ENCODE measurements around the gene ZFAND2B.

ZFAND2B gene, protein sequence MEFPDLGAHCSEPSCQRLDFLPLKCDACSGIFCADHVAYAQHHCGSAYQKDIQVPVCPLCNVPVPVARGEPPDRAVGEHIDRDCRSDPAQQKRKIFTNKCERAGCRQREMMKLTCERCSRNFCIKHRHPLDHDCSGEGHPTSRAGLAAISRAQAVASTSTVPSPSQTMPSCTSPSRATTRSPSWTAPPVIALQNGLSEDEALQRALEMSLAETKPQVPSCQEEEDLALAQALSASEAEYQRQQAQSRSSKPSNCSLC

DNA sequence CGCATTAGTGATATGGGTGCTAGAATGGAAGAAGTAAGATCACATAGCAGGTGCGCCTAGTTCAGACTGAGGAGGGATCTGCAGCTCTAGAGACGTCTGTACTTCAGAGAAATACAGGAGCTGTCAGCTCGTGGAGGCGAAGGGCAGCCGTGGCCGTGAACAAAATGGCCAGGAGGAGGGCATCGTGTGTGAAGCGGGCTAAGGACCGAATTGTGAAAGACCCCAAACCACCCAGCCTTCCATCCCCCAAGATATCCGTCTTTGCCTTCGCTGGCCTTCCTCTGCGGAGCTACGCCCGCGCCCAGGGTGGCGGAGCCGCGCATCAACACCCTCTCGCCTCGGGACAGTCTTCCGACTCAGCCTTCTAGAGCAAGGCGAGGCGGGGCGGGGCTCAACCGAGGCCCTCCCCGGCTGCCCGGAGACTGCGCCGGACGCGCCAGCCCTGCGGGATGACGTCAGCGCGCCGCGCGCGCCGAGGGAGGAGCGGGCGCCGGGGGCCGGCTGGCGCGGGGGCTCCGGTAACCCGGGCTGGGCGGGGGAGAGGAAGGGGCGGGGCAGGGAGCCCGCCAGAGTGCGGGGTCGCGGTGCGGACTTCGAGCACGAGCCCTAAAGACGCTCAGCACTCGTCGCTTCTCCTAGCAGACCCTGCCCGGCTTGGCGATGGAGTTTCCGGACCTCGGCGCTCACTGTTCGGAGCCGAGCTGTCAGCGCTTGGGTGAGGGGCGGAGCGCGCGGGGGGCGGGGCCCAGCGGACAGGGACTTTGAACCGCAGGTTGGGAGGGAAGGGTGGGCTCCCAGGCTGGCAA lies at the start of gene ZFAND2B:
Gene ZFAND2B, plus strand, starts transcription at position 455 of the 806 bp plus-strand sequence. Its CDS starts 206 bp downstream, at position 661.
- DNase-seq, result peak; percentile 64 to 74

DNA sequence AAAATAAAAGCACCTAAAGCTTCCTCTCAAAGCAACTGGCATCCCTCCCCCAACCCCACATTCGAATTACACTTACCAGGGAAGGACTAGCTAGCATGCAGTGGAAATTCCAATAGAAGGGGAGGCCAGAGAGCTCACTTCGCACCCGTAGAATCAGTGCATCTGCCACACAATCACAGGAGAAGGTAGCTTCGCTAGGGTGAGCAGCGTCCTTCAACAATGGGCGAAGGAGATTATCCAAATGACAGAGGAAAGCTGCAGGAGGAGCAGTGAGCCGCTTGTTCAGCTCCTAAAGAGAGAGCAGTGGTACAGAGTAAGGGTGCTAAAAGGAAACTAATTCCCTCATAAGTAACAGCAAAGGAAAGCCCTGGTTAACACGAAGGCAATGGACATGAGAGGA lies 49.2 kb upstream of the ZFAND2B start:
- no peak for DNase-seq

DNA sequence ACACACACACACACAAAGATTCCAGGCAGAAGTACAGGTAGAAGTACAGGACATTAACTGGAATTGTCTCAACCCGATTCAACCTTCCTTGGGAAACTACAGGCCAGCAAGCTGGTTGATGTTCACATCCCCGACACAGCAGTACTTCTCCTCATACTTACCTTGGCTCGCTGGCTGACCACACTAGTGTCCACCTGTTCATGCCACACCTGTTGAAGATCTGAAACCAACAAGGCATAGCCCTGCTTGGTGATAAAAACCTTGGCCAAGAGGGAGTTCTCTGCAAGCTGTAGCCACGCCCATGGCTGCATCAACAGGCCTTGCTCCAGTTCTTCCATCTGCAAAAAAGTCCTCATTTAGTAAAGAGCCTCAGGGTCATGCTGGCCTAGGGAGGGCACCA lies 48.6 kb upstream of the ZFAND2B start:
- no peak for DNase-seq

DNA sequence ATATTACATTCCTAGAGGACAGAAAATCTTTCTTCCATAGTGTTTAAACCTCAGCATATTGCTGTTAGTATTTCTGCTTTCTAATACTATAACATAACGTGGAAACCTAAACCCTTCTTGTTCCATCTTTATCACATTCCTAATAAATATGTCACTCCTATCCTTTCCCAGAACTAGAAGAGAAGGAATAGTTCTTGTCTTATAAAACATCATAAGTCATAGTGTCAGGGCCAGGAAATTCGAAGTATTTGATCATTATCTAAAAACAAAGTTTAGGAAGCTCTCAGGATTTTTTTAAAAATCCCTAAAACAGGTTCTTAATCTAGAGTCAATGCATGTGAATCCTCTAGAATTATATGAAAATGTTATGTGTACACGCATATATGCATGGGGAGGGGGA lies 48.0 kb upstream of the ZFAND2B start:
- DNase-seq, result no peak

DNA sequence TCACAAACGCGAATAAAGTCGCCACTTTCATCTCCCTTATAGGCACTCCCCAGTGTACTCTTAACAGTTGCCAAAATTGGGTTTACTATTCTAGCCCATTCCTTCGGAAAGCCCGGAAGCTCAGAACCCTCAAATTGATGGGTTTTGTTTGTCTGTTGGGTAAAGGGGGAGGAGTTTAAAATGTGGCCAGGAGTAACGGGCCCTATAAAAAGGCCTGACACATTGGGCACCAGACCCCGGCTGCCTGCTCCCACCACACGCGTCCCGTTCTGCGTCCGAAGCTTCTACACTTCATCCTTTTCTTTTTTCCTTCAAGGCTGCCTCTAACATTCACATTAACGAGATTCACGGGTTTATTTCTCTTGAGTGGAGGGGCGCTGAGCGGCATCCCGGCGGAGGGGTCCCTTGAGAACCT lies 46.8 kb upstream of the ZFAND2B start:
- no peak for DNase-seq

DNA sequence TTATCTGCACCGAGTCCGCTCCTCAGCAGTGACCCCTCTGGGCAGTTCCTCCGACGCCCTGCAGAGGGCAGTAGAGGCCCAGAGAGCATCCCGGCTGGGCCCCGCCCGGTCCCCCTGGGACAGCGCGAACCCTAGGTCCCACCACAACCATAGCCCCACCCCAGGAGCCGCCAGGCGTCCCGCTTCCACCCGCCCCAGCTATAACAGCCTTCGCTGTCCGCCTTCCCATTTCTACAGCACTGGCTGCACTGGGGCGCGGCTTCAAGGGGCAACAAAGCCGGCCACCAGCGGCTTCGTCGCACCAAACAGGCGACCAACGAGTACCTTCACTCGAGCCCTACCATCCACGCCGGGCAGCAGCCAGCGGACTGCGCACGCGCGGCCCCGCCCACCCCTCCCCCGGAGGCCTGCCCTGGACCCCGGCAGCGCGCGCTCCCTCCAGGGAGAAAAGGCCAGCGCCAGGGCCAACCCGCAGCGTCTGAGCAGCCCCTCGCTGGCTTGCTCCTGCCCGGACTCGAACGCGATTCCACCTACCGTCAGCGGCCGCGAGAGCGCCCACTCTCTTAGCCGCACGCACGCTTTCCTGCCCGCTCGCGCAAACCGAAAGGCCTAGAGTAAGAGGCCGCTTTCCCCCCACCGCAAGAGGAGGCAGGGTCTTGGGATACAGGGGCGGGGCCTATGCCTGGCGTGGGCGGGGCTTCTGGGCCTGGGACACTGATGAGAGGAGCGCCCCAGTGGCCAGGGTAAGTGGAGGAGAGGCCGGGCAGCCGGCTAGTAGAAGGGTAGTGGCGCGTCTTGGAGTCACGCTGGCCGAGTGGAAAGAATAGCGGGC lies 46.2 kb upstream of the ZFAND2B start, which contains the start of gene NHEJ1:
Gene NHEJ1, minus strand, starts transcription at position 630 of the 832 bp plus-strand sequence. CDS start 2,453 bp downstream, outside the sequence.
- DNase-seq, result peak; percentile 65 to 78

DNA sequence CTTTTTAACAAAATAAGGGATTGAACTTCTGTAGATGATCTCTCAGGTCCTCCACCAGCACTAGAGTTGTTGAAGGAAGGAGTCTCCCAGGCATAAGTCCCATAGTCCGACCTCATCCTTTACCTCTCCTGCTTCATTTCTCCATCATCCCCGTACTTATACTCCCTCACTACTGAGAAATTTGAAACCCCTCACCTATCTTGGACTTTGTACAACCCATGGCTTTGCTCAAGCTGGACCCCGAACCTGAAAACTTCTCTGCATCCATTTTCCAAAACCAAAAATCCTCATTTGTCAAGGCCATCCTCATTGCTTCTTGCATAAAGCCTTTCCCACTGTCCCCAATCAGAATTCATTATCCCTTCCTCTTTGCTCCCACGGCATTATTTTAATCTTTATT lies 45.5 kb upstream of the ZFAND2B start:
- DNase-seq, result no peak

DNA sequence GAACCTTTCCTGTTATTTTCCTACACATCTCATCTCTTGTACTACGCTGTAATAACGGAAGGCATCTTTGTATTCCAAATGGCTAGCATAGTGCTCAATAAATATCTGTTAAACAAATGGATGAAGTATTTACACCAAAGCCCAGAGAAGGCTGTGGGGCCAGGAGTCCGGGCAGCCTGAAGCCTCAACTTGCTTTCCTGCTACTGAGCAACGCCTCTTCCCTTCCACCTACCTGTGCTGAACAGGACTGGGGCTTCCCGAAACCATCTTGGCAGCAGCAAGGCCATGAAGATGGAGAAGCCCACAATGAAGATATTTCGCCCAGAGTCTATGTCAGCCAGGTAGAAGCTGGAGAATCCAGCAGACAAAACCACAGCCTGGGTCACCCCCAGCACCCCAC lies 43.4 kb upstream of the ZFAND2B start:
- DNase-seq, result no peak

DNA sequence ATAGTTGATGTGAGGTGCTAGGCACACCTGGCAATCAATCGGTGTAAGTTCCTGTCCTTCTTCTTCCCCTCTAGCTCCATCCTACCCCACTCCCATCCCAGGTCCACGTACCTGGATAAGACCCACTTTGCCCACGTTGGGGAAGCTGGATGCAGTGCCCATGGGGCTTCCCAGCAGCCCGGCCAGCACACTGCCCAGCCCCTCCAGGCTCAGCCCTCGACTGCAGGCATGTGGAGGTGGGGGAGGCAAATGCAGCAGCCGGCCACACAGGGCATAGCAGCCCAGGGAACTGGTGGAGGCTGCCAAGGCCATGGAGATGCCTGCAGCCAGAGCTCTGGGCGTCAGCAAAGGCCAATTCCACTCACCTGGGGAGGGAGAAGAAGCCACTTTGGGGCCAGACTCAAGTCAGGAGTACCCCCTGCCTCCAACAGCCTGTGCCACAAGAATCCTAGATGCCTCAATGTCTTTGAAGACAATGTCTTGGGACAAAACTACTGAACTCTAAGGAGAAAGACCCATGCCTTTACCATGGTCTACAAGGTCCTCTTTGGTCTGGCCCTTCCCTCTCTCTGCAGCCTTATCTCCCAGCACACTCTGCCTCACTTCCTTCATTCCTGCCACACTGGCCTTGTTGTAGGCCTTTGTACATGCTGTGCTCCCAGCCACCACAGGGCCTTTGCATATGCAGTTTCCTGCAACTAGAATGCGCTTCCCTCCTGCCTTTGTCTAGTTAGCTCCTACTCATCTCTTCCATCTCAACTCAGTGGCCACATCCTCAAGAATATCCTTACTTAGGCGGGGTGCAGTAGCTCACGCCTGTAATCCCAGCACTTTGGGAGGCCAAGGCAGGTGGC lies 41.3 kb upstream of the ZFAND2B start:
- DNase-seq, result no peak

DNA sequence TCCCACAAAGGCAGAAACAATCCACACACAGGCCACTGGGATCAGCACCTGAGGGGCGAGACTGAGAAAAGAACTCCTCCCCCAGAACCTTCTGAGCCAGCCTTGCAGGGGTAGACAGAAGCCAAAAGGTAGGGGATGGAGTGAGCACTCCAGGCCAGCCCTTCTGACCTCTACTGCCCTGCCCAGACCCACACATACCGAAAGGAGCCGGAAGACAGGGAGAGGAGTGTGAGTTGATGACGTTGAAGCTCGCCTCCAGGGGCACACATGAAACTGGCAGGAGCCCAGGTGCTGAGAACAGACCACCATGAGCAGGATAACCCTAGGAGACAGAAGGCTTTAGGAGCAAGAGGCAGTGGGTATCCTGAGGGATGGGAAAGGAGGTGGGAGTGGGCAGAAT lies 38.6 kb upstream of the ZFAND2B start:
- DNase-seq, result no peak

DNA sequence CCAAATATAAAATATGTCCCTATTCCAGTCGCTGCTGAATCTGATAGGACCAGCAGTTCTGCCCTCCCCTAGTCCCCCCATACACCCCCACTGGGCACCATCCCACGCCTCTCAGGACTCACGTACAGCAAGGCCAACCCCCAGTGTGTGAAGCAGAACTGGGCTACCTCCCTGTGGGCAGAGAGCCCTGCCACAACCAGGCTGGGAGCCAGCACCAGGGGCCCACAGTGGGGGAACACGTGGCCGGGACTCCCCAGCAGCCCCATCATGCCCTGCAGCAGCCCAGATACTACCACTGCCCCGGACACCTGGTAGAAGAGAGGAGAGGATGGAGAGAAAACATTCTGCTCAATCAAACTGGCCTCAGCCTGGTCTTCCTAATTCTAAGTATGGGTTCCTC lies 38.1 kb upstream of the ZFAND2B start:
- DNase-seq, result no peak

DNA sequence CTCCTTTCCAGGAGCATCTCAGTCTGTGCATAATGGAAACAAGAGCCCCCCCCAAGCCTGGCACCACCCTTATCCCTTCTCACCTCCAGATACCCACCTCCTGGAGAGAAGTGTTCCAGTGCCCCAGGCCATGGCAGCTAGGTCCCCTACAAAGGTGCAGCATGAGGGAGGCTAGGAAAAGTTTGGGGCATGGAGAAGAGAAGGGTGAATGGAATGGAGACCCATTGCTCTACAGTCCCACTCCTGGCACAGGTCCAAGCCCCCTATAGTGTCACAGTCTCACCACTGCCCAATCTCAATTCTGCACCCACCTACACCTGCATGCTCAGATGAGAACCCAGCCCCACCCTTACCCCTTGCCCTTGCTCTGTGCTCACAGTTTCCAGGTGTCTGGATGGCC lies 37.6 kb upstream of the ZFAND2B start:
- DNase-seq, result no peak

DNA sequence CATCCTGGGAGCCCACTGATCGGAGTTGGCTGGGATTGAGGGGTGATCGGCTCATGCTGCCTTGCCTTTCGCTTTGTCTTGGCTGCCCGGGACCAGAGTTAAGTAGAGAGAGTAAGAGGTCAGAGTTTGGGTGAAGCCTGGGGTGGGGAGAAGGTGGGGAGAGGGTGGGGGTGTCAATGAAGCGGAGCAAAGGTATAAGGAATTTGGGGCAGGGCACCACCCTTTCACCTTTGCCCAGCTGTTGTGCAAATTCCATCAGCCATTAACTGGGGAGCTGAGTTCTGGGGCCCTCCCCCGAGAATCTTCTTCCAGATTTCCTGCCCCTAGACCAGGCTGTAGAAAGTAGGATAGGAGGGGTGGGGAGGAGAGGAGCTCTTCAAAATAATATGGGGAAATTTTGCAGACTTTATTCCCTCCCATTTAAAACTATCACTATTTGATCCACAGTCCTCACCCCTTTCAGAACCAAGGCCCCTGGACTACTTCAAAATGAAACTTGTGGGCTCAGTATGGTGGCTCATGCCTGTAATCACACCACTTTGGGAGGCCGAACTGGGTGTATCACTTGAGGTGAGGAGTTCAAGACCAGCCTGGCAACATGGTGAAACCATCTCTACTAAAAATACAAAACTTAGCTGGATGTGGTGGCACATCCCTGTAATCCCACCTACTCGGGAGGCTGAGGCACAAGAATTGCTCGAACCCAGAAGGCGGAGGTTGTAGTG lies 36.5 kb upstream of the ZFAND2B start, which contains the start of gene SLC23A3:
Gene SLC23A3, minus strand, starts transcription at position 100 of the 725 bp plus-strand sequence. Its CDS starts 45 bp downstream, at position 55.
- DNase-seq, result no peak

DNA sequence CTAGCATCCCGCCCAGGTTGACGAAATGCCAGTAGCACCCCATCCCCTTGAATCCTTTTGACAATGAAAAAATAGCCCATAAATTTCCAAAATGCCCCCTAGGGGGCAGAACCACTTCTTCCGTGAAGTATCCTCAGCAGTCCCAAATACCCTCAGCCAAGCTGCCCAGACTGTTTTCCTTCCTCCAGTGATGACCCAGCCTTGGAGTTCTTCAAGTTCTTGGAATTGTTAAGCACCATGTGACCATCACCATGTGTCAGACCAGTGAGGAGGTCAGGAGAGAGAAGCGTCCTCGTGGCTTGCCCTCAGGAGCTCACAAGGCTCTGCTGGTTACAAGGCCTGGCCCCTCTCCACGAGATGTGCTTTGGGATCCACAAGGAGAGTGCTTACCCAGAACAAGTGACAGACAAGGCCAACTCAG lies 35.3 kb upstream of the ZFAND2B start:
- DNase-seq, result no peak

DNA sequence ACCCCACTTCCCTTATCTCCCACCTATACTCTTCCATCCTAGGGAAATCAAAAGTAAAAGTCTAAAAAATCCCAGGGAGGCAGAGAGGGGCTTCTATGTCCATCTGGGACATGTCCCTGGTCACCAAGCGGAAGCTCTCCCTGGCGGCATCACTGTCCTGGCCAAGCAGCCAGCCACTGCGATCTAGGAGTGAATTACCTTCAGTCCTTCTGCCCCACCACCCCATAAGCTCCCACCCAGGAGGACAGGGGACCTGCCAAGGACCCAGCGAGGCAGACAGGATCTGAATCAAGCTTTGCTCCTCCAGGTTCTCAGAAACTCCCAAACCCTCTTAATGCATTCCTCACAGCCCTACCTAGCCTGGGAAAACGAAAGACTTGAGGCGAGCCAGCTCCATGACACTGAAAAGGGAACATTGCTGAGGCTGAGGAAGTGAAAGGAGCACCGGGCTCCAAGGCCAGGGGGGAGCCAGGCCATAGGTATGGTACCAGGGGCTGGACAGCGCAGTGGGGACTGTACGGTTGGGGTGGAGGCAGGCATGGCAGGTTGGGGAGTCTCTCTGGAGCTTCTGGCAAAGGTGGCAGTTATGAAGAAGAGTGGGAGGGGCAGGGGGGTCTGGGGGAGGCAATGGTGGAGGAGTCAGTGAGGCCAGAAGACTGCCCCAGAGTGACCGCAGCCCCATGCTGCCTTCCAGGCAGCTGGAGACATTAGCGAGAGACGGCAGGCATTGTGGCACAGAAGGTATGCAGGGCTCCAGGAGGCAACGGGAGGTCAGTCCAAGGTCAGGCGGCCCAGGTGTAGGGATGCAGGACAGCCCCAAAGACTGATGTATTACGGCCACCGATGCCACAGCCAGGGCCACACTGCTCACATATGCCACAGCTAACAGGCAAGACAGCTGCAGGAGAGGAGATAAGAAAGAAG lies 34.1 kb upstream of the ZFAND2B start:
- no peak for DNase-seq

DNA sequence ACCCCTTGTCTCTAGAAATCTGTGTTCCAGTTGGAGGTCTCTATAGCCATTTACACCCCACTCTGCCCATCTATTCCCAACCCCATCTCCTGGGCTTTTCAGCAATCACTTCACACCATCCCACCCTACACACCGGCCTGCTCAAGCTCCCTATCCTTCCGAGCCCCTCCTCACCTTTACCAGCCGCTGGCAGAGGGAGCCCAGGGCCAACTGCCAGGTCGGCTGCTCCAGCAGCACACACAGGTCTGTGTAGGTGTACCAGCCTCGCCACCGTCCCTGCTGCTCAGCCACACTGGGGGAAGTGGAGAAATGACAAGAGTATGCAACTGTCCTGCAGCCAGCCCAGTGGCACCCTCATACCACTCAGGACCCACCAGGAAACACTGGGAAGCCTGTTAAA lies 33.4 kb upstream of the ZFAND2B start:
- no peak for DNase-seq

DNA sequence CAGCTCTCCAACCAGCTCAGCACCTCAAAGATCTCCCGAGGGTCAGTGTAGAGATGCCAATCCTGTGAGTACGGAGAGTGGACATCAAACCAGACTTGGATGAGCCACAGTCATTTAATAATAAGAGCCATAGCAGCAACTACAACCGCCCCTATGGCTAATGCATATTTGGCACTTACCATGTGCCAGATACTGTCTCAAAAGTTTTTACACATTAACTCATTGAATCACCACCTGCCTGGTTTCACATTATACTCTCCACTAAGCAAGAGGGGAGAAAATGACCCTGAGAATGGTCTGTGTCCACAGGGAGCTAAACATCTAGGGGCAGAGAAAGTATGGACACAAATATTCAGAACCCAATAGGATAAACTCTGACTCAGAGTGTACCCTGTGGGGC lies 32.4 kb upstream of the ZFAND2B start:
- no peak for DNase-seq

DNA sequence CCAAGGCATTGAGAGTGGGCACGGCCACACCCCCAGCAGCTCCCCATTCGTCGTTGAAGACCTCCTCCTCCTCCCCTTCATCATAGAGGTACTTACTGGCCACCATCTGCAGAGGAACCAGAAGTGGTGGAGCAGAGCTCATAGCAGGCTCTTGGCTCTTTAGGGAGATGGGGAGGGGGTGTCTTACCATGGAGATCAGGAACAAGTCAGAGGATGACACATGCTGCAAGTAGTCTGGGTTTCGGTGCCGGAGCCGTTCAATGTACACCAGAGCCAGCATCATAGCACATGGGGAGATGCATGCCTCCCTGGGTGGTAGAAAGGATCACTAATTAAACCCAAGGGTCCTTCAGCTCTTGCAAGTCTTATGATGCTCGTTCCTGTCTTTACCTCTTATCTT lies 31.8 kb upstream of the ZFAND2B start:
- DNase-seq, result no peak

DNA sequence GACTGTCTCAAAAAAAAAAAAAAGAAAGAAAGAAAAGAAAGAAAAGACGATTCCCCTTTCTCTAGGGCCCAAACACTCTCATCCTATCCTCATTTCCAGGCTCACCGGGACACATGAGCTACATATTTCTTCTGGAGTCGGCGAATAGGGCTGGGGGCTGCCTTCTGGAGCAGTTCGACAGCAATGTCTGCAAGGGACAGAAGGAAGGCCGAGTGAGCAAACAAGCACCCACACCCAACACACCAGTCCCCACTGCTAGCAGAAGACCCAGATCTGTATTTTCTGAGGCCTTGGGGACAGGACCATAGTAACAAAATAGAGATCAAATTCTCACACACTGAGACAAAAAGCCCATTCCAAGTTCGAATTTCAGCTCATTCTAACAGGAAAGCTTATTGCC lies 31.1 kb upstream of the ZFAND2B start:
- no peak for DNase-seq

Measured in NCI-H187 (cell line).